Islet of Langerhans (tissue), 1 donor: ENCODE results near the gene MED14.

Experiments
- FAIRE-seq: peaks from one replicate; lab custom pipeline; 2011; peaks lifted over from hg19 to GRCh38; lab: Jason Lieb, UNC

MED14 gene

DNA sequence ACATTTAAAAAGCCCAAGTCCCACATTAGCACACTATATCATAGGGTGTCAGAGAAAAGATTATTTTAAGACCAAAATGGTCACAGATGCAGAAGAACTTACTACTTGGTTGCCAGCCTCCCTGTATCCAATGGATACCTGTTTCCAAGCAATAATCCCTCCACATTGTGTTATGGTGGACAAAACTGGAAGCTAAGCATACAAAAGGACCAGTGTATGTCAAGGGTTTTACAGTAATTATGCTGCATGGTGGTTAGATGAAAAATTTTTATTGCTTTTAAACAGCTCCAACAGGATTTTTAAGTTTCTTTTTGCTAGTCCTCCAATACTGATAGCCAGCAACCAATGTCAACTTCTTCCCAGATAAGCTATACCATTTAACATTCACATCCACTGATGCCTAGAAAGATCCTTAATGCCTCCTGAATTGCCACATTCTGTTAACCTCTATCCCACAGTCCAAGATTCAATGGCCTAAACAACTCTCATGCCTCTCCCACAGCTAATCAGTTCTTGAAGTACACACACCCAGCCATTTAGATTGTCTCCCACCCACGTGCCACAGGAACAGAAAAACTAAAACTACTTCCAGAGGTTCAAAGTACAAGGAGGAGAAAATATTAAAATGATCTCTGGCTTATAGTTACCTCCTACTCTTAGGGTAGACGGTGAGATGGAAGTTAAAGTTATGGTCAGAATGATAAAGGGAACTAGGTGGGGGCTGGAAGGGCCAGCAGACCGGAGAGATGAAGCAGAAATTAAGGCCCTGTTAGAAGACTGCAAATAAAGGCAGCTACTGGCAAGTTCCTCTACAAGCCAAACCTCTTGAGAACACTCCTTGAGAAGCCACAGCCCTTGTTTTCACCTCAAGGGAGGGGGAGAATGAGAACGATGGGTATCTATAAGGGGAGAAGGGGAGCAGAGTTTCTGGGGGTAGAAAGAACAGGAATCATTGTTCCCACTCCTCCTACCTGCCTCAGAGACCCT lies 5.5 kb downstream of the MED14 start:
- FAIRE-seq: no peak

DNA sequence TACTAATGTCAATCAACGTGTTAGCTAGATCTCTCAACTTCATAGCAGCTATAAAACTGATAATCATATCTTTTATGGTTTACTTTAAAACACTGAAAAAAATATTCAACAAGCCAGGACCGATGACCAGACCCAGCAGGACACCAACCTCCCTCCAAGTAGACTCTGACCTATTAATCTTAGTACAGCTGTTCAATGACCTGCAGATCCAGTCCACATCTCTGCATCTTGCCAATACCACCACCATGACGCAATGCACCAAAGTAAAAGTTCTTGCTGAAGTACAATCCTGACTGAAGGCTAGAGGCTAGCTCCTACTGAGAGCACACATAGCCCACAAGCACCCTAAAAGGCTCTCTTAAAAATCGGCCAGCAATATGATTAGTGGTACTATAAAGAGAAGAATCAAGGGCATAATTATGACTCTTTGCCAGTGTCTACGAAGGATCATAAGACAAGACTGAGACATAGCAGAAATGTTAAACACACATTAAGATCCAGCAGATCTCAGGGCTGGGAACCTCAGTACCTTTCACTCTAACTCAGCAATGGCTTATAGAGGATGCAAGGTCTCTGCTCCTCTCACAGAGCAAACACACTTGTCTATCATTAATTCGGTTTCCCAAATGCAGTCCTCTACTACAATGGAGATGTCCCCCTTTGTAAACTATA lies 7.6 kb downstream of the MED14 start:
- no peak for FAIRE-seq

DNA sequence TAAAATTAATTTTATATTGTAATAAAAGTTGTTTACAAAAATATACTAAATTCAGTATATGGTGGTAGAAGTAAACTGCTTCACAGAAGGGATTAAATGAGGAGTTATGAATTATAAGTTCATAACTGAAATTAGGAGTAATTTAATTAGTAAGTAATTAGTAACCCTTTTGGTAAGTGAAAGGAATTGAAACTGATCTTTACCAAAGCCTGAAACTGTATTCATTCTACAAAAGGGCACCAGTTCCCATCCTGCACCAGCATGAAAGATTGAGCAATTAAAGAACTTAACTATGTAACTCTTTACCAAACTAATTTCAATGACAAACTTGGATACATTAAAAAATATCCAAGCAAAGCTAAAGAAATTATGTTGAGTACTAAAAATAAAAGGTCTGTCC lies 8.2 kb downstream of the MED14 start:
- peak; percentile 41 for FAIRE-seq

DNA sequence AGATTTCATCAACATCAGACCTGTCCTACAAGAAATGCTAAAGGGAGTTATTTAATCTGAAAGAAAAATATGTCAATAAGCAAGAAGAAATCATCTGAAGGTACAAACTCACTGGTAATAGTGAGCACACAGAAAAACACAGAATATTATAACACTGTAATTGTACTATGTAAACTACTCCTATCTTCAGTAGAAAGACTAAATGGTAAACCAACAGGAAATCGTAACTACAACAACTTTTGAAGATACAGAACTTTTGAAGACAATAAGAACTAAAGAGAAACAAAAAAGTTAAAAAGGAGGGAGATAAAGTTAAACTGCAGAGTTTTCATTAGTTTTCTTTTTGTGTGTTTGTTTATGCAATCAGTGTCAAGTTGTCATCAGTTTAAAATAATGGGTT lies 12.4 kb downstream of the MED14 start:
- peak; percentile 55 for FAIRE-seq

DNA sequence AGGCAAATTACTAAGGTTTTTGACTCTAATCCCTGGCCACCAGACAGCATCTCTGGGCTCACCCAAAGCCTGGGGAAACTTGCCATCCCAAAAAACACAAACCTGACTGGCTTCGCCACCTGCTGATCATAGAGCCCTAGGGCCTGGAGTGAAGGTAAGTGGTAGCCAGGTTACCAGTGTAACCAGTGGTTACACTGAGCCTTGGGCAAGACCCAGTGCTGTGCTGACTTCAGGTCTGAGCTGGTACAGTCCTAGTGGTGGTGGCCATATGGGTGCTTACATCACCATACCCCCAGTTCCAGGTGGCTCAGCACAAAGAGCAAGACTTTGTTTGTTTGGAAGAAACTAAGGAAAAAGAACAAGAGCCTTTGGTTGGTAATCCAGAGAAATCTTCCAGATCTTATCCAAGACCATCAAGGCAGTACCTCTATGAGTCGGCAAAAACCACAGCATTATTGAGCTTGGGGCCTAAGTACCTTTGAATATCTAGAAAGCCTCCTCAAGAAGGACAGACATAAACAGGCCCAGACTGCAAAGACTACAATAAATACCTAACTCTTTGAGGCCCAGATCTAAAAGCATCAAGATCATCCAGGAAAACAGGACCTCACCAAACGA lies 13.7 kb downstream of the MED14 start:
- FAIRE-seq: no peak

DNA sequence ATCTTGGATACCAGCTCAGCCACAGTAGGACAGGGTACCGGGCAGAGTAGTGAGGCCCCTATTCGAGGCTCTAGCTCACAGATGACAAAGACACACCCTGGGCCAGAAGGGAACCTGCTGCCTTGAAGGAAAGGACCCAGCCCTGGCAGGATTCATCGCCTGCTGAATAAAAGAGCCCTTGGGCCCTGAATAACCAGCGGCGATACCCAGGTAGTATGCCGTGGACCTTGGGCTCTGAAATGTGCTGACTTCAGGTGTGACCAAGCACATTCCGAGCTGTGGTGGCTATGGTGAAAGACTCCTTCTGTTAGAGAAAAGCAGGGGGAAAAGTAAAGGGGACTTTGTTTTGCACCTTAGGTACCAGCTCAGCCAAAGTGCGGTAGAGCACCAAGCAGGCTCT lies 14.6 kb downstream of the MED14 start:
- no peak for FAIRE-seq

DNA sequence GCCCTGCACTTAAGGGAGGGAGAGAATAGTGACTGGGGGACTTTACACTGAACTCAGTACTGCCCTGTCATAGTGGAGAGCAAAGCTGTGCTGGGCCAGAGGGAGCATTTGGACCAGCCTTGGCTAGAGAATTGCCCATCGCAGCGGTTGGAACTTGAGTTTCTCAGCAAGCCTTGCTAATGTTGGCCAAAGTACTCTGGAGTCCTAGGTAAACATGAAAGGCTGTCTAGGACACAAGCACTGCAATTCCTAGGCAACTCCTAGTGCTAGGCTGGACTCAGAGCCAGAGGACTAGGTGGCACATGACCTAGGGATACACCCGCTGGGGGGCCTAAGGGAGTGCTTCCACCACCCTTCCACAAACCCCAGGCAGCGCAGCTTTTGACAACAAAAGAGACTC lies 15.0 kb downstream of the MED14 start:
- FAIRE-seq: no peak

DNA sequence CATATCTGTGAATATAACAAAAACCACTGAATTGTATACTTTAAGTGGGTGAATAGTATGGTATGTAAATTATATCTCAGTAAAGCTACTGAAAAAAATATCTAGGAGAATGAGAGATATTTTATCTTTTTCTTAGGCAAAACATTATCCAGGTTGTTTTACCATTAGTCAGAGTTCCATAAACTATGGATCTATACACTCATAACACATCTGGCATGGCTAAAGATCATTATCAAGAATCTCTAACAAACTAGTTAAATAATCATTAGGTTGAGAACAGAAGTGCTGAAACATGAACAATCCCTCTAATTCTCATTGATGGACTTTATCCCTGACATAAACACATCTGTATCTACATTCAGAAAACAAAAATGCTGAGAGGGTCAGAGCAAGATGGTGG lies 15.6 kb downstream of the MED14 start:
- FAIRE-seq: no peak

DNA sequence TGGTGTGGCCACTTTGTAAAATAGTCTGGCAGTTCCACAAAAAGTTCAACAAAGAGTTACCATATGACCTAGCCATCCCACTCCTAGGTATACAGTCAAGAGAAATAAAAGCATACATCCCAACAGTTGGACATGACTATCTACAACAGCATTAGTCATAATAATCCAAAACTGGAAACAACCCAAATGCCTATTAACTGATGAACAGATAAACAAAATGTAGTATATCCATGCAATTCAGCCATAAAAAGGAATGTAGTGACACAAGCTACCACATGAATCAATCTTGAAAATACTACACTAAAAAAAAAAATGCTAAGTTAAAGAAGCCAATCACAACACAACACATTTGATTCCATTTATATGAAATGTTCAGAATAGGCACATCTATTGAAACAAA lies 16.1 kb downstream of the MED14 start:
- no peak for FAIRE-seq

DNA sequence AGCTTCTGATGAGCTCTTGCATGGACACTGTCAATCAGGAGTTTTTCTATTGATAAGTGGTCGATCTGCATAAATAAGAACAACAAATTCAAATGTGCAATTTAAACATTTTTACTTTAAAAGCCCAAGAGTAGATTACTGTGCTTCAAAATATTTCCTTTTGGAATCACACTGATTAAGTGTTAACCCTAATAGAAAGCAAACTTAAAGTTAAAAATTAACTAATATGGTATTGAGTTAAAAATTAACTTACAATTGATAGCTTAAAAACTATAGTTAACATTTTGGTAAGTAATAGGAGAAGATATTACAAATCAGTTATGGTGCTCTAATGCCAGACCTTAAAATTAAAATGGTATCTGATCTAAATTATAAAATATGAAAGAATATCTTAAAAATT lies 25.9 kb downstream of the MED14 start:
- peak; percentile 99 for FAIRE-seq

DNA sequence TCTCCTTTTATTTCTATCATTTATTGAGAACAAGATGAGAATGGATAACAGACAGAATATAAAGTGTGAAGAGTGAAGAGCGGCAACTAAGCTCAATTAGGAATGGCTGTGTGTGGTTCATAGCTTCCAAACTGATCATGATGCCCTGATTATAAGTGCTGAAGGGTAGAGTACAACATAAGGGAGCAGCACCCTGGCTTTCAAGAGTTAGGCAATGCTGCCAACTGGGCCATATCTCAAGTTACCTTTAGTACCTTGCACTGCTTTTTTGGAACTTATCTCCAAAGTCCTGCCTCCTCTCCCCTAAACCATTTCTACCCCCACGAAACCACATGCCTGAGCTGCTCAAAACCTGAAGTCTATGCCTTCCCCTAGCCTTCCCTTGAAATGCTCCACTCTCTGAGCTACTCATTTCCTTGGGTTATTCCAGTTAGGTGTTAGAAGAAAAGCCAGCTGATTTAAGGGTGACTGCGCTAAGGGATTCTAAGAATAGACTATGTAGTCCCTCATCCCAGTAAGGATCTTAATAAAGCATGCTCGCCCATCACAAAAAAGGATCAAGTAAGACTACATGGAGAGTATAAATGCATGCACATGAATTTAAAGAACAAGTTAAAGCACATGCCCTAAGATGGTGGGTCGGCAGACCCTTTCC lies 29.6 kb downstream of the MED14 start:
- FAIRE-seq: no peak

DNA sequence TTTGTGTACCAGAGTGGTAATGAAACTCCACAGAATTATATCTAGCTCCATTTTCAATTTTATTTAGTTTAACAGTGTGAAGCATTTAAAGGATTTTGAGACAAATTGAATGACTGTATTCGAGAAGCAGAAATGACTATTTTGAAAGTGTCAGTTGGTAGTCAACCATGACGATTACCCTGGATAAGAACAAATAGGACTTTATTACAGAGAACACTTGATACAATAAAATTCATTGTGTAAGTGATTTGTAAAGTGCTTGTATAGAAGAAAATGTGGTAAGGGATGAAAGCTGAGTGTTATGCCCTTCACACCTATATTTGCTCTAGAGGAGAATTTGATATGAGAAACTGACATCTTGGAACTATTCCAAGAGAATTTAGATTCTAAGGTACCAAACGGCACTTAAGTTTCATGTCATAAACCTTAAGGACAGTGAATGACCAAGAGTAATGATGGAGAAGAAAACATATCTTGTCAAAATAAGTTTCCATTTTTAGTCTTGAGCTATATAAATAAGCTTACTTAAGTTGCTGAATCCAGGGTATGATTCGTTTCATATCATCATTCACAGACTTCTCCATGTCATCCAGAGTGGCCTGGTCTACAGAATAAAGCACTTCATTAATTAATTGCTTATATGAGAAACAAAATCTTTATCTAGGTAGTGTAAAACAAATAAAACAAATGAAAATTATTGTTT lies 34.6 kb downstream of the MED14 start:
- no peak for FAIRE-seq

DNA sequence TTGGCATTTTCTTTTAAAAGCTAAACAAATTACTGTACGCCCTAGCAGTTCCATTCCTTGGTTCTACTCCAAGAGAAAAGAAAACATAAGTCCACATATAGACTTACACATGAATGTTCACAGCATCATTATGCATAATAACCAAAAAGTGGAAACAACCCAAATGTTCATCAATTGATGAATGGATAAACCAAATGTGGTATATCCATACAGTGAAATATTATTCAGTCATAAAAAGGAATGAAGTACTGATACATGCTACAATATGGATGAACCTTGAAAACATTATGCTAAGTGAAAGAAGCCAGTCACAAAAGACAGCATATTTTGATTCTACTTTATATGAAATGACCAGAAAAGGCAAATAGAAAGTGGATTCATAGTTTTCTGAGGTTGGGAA lies 36.5 kb downstream of the MED14 start:
- no peak for FAIRE-seq

DNA sequence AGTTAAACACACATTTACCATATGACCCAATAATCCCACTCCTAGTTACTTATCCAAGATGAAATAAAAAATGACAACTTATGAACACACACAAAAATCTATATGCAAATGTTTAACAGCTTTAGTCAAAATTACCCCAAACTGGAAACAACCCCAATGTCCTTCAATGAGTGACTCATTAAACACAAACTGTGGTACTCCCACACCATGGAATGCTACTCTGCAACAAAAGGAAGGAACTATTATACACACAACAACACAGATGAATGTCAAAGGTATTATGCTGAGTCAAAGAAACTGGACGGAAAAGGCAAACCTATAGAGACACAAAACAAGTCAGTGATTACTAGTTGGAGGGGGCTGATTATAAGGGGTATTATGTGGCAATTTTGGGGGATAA lies 40.5 kb downstream of the MED14 start:
- no peak for FAIRE-seq

DNA sequence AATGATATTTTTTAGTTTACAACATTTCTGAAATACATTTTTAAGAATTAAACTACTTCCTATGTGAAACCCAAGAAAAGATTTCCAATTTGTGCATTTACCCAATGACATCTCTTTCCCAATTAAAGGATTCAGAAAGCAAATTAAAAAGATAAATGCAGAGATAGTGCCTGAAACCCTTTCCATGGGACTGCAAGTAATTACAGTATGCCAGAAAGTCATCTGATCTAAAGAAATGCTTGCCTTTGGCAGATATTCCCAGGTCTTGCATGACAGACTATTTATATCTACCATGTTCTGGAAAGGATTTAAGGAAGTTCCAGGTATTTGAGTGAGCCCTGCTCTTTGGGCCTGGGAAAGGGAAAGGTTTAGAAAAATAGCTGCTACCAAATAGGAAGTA lies 46.4 kb downstream of the MED14 start:
- peak; percentile 70 for FAIRE-seq

DNA sequence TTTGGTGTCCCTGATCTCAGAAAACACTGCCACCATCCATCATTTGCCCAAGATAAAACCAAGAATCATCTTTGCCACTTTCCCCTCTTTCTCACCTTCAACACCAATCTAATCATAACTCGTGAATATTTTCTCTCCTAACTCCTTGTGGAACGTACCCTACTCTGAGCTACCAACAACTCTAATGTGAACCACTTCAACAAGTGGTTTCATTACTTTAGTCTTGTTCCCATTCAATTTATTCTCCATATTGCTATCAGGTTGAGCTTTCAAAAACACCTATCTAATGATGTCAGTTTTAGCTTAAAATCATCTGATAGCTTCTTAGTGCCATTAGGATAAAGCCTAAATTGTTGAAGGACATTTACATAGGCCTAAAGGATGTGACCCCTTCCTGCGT lies 48.2 kb downstream of the MED14 start:
- FAIRE-seq: no peak

DNA sequence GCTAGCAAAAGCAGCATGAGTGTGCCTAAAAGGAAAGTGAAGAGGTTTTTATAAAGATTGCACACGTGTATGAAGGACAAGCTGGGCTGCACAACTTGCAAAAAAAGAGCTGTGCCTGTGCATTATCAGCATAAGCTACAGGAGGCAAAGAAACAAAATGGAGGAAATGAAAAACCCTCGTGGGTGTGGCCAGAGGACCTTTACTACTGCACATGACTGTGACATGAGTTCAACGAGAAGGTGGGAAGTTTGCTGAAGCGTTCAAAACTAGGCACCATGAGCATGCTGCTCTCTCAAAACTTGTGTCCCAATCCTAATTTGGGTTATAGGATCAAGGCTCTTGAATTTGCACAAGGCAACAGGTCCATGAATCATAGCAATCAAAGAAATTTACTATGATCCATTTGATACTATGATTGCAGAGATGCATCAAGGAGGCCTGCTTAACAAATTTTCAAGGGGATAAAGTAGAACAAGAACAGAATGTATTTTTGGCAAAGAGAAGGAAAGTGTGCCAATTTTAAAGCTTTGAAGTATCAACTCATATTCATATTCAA lies 49.9 kb downstream of the MED14 start:
- FAIRE-seq: no peak

DNA sequence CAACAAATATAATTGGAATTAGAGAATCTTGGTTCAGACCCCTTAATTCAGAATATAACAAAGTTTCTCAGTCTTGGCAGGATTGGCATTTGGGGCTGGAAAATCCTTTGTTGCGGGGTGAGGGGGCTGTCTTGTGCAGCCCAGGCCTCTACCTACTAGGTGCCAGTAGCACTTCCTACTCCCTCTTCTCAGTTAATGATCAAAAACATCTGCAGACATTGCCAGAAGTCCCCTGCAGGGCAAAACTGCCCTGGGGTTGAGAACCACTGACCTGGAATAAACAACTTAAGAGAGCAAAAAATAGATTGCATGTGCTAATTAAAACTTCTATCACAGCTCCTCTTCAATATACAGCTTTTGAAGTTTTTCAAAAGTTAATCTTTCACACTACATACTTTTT lies 51.2 kb downstream of the MED14 start:
- no peak for FAIRE-seq

DNA sequence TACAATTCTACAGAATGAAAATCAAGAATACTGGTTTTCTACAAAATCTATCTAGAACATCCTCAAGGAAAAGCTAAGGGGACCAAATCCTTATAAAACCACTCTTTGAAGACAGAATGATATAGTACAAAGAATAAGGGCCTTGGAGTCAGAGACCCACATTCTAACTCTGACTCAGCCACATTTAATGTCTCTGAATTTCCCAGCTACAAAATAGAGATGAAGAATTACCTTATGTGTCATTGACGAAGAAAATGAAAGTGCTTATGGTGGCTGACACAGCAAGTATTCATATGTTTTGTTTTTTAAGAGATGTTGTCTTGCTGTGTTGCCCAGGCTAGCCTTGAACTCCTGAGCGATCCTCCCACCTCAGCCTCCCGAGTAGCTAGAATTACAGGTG lies 52.1 kb downstream of the MED14 start:
- FAIRE-seq: no peak

DNA sequence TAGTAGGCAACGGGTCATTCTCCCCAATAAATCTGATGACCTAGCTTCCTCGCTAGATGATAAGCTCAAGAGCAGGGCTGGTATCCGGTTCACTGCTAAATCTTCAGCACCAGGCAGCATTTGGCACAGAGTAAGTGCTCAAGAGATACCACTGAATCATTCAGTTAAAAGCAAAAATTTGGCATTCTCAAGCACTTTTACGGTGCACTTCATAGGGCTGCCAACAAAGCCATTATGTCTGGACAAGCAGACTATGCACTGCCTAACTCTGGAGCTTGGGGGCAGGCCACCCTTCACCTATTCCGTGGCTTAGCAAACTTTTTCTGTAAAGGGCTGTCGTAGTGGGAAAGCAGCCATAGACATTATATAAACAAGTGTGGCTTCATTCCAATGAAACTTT lies 64.2 kb downstream of the MED14 start:
- peak; percentile 84 for FAIRE-seq

DNA sequence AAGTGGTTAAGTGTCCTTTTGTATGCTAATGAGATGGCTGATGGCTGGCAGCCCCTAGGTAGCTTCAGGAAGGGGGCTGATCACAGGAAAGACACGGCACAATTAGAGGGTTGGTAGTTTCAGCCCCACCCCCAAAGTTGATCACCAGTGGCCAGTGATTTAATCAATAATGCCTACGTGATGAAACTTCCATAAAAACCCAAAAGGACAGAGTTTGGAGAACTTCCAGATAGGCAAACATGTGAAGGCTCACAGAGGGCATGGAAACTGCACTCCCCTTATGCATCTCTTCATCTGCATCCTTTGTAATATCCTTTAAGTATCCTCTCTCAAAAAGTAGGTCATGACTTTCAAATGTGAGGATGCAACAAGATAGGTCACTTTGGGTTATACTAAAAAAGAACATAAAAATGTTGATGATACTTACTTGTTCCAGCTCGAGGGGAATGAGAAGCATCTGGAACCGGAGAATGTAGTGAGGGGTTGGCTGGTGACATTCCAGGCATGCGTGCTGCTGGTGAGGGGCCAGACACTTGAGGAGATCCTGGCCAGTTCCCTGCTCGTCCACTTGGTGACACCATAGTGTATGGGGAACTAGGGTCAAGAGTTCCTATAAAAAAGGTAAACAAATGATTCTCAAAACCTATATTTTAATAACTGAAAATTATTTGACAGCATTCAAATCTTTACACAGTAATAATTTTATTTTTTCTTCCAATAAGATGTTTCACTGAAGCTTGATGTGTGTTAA lies 71.3 kb downstream of the MED14 start:
- FAIRE-seq: no peak
